ENCODE measurements around the gene REEP6. TPM values are rescaled to one million over a fixed set of nuclear protein-coding genes. Genes with fewer than 3 reads are reported as not detected.

The REEP6 gene
- total RNA-seq = 8.7 and 9.7 TPM in 2 replicates

DNA sequence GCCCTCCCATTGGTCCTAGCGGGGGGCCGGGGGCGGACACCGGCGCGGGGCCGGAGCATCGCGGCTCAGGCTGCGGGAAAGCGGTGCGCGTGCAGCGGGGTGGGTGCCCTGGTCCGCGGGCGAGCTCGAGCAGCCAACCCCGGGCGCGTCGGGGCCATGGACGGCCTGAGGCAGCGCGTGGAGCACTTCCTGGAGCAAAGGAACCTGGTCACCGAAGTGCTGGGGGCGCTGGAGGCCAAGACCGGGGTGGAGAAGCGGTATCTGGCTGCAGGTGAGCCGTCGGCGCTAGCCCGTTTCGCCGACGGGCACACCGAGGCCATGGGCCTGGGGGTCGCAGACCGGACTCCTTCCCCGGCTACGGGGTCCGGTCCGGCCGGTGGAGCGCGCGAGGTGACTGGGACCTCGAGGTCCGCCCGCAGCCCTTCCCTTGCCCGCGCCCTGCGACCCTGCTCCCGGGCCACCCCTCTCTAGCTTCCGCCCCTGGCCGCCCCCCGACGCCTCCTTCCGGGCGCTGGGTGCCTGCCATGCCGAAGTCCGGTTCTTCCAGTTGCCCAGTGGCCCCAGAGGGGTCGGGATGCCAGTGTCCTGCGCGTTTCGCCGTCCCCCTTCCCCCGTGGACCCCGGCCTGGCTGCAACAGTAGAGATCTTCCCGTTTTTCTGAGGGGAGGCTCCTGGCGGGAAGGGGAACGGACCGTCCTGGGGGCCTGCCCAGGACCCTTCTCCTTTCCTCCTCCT is at the start of gene REEP6:
REEP6 (plus strand) TSS at position 68 of the 735 bp plus-strand sequence; CDS start at position 157, 89 bp downstream.
- H3K27me3 ChIP-seq (ENCODE audit: control insufficient read depth, insufficient read depth, low read length) = peaks cover 19% of the 10 kb centered on the region
- H3K36me3 ChIP-seq (ENCODE audit: control insufficient read depth, insufficient read depth, low read length) = no peaks in the 10 kb centered on the region
- H3K4me3 ChIP-seq (ENCODE audit: low read depth, low read length) = peak within 1 kb of the TSS; percentile 52
- DNase-seq (ENCODE audit: low read depth) = no peak
- TF ChIP-seq, protein P1, sequence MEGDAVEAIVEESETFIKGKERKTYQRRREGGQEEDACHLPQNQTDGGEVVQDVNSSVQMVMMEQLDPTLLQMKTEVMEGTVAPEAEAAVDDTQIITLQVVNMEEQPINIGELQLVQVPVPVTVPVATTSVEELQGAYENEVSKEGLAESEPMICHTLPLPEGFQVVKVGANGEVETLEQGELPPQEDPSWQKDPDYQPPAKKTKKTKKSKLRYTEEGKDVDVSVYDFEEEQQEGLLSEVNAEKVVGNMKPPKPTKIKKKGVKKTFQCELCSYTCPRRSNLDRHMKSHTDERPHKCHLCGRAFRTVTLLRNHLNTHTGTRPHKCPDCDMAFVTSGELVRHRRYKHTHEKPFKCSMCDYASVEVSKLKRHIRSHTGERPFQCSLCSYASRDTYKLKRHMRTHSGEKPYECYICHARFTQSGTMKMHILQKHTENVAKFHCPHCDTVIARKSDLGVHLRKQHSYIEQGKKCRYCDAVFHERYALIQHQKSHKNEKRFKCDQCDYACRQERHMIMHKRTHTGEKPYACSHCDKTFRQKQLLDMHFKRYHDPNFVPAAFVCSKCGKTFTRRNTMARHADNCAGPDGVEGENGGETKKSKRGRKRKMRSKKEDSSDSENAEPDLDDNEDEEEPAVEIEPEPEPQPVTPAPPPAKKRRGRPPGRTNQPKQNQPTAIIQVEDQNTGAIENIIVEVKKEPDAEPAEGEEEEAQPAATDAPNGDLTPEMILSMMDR (IDR thresholded peaks at IDR 0.05; ENCODE audit: insufficient read depth, low read length, poor library complexity, severe bottlenecking) = no peak

DNA sequence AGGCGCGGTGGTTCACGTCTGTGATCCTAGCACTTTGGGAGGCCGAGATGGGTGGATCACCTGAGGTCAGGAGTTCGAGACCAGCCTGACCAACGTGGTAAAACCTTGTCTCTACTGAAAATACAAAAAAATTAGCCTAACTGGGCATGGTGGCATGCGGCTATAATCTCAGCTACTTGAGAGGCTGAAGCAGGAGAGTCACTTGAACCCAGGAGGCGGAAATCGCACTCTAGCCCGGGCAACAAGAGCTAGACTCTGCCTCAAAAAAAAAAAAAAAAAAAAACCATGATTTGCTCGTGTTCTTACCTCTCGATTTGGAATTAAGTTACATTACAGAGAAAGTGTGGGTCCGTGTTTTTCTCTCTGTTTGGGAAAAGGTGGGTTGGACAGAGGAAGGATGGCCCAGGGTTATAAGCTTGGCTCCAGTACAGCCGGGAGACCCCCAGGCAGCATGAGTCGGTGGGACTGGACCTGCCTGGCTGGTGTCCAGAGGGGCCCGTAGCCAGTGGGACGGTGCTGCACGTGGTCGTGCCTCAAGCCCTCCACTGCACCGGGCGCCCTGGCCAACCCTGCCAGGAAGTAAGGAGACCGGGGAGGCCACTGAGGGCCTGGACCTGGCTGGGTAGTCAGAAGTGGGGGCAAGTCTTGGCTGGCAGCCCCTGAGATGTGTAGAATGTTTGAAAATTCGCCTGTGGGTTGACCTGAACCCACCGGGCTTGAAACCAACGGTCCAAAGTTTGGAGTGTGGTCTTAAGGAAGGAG is 49.1 kb upstream of the REEP6 start:
- TF ChIP-seq, protein P1 (IDR thresholded peaks at IDR 0.05; ENCODE audit: insufficient read depth, low read length, poor library complexity, severe bottlenecking) = no peak
- peaks cover 1% of the 10 kb centered on the region for H3K36me3 ChIP-seq (ENCODE audit: control insufficient read depth, insufficient read depth, low read length)
- H3K27me3 ChIP-seq (ENCODE audit: control insufficient read depth, insufficient read depth, low read length) = peaks cover 17% of the 10 kb centered on the region
- no peak overlapping the region for H3K4me3 ChIP-seq (ENCODE audit: low read depth, low read length)
- no peak for DNase-seq (ENCODE audit: low read depth)

DNA sequence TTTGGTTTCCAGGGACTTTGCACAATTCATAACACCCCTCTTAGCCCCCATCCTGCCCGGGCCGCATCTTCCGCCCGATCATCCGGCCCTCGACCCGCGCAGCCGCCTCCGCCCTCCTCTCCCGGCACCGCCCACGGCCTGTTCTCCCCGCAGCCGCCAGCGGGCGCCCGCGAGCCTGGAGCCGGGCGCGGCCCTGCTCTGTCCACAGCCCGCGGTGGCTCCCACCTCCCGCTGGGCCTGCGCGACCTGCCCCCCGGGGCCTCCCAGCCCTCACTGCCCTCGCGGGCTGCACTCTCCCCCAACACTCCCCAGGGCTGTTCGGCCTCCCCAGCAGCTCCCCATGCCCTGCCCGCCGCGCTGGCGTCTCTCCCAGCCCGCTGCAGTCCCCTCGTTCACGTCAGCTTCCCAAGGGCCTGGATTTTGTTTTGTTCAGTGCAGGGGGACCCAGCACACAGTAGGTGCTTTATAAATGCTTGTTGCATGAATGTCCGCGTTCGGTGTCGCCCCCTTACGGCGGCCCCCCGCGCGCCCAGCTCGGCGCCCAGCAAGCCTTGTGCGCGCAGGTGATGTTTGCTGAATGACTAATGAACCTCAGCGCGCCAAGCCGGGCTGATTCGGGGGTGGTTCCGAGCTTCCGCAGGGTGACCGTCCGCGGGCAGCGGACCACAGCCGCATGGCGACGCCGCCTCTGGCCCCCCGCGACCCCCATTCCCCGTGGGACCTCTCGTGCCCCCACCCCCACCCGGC is 45.6 kb upstream of the REEP6 start:
- Histone ChIP-seq H3K4me3 (ENCODE audit: low read depth, low read length) (peak overlapping the region; percentile 29), H3K27me3 (ENCODE audit: control insufficient read depth, insufficient read depth, low read length) (peaks cover 47% of the 10 kb centered on the region), H3K36me3 (ENCODE audit: control insufficient read depth, insufficient read depth, low read length) (peaks cover 1% of the 10 kb centered on the region)
- DNase-seq (ENCODE audit: low read depth) = no peak
- TF ChIP-seq, protein P1 (IDR thresholded peaks at IDR 0.05; ENCODE audit: insufficient read depth, low read length, poor library complexity, severe bottlenecking) = peak; percentile 40

DNA sequence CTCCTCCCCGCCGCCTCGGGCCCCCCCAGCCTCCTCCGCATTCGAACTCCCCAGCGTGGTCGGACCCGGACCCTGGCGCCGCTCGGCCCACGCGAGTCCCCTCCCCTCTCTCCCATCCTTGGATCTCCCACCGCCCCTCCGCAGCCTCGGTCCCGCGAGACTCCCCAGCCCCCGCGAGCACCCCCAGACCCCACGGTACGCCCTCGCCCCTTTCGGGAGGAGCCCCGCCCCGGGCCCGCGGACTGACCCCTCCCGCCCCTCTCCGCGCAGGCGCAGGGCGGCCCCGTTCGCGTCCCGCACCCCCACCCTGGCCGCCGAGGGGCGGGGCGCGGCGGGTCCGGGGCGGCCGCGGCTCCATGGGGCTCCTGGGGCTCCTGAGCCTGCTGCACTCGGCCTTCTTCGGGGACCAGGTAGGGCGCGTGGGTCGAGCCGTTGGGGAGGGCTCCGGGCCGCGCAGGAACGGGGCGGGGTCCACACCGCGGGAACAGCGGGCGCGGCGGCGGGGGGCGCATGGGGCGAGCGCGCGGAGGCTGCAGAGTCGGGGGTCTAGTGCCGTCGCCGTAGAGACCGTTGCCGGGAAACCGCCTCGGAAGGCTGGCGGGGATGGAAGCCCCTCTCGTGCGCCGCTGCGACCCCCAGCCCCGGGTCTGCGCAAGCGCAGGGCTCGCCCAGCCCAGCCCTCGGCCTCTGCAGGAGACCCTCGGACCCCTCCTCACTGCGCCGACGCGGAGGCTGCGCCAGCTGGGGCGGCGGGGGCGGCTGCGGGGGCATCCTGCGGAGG is 44.9 kb upstream of the REEP6 start:
- peak overlapping the region; percentile 20 for H3K4me3 ChIP-seq (ENCODE audit: low read depth, low read length)
- DNase-seq (ENCODE audit: low read depth) = no peak
- no peaks in the 10 kb centered on the region for H3K36me3 ChIP-seq (ENCODE audit: control insufficient read depth, insufficient read depth, low read length)
- peaks cover 55% of the 10 kb centered on the region for H3K27me3 ChIP-seq (ENCODE audit: control insufficient read depth, insufficient read depth, low read length)
- TF ChIP-seq, protein P1 (IDR thresholded peaks at IDR 0.05; ENCODE audit: insufficient read depth, low read length, poor library complexity, severe bottlenecking) = no peak

DNA sequence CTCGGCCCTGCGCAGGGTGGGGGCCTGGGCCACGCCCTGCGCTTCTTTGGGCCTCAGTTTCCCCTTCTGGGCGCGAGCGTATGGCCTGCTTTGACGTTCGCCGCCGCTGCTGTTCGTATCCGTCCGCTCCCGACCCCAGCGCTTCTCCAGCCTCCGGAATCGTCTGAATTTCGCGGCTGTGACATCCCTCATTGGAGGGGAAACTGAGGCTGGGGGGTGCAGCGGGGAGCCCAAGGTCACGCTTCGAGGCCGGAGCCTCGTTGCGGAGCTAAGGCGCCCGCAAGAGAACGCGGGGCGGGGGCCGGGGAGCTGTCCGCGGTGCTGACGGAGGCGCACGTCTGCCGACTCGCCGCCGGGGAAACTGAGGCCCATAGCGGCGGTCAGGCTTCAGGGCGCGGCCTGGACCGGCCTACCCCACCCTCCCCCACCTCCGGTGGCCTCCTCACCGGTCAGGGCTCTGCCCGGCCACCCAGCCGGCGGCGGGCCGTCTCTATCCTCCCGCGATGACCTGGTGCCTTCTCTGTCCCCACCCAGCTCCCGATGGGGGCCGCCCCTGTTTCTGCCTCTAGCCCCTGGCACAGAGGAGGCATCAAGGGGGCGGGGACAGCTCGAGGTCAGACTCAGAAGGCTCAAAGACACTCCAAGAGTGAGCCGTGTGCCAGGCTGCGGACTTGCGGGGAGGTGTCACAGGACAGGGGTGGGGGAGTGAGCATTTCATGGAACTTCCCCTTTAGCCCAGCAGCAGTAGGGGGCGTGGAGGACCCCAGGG is 44.1 kb upstream of the REEP6 start:
- no peak overlapping the region for H3K4me3 ChIP-seq (ENCODE audit: low read depth, low read length)
- DNase-seq (ENCODE audit: low read depth) = no peak
- peaks cover 62% of the 10 kb centered on the region for H3K27me3 ChIP-seq (ENCODE audit: control insufficient read depth, insufficient read depth, low read length)
- TF ChIP-seq, protein P1 (IDR thresholded peaks at IDR 0.05; ENCODE audit: insufficient read depth, low read length, poor library complexity, severe bottlenecking) = no peak
- H3K36me3 ChIP-seq (ENCODE audit: control insufficient read depth, insufficient read depth, low read length) = no peaks in the 10 kb centered on the region
